HL-60 (cell line): ENCODE data around the gene IL4.
"Not testable (repeated sequence)": the region's sequence is repeated elsewhere in the genome, so short reads cannot be mapped to it uniquely, and the experiment has no call there.

Experiments
- DNase-seq, 2 experiments: peaks; one replicate each; pipeline ENCODE4 v3.0.0-alpha.2; 2010 to 2020; ENCODE audit warnings: low read depth in 1 of 2, low spot score in 1 of 2
- H3K27ac ChIP-seq: fragments of 250-450 bp; sonication (Bioruptor Pico); replicated peaks from 2 replicates; pipeline ENCODE4 v1.5.1; 2020; ENCODE audit warnings: mild to moderate bottlenecking, moderate library complexity
- H3K27me3 ChIP-seq: fragments of 250-450 bp; sonication (Bioruptor Pico); 2 replicates; pipeline ENCODE4 v1.5.1; 2021; ENCODE audit warnings: mild to moderate bottlenecking, moderate library complexity; ENCODE audit not compliant: insufficient read depth, poor library complexity, severe bottlenecking
- H3K4me3 ChIP-seq: replicated peaks from 2 replicates; pipeline ENCODE4 v1.5.1; 2011; ENCODE audit warnings: mild to moderate bottlenecking, control low read depth, low read length; ENCODE audit not compliant: insufficient read depth
- GABPA ChIP-seq: IDR thresholded peaks from 2 replicates; pipeline ENCODE4 v1.6.1; 2012; ENCODE audit warnings: low read depth
- POLR2AphosphoS5 ChIP-seq: IDR thresholded peaks from 2 replicates; pipeline ENCODE4 v1.6.1; 2012; ENCODE audit warnings: low read depth
- SPI1 ChIP-seq: IDR thresholded peaks from 2 replicates; pipeline ENCODE4 v1.6.1; 2012; ENCODE audit warnings: low read depth, mild to moderate bottlenecking, borderline replicate concordance
- TF ChIP-seq, protein P1 (sequence below): IDR thresholded peaks from 2 replicates; pipeline ENCODE4 v1.6.1; 2012; ENCODE audit warnings: low read depth; ENCODE audit not compliant: insufficient replicate concordance
- TF ChIP-seq, protein P2 (sequence below): IDR thresholded peaks from one replicate; pipeline ENCODE4 v1.5.1; 2011; ENCODE audit warnings: low read length, control low read depth, inconsistent platforms; ENCODE audit not compliant: insufficient read depth

Gene IL4

DNA sequence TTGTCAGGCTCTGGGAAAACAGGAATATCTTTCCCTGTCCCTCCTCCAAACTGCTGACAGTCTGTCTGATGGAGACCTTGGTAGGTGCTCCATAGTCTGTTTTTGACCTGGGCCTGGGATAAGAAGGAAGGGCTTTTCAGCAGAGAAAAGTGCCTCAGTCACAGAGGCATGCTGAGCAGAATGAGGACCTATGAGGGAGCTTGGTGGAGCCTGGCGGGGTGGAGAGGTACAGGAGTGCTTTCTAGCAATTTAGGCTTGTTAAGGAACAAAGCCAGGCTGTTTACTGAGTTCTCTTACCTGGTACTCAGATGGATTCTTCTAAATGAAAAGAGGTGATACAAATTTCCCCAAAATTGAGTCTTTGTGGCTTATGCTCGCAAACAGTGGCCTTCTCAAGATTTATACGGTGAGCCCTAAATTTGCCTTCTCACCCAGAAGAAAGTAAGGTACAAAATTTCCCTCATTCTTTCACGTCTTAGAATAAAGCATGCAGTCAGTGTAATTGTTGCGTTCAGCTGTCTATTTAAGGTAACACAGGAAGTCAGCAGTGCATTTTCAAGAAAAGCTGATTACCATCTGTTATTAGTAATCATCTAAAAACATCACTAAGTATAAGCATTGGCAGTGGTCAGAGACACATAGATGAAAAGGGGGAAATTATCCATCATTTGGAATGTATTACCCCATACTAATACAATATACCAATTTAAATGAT lies 44.4 kb upstream of the IL4 start:
- no peak overlapping the region for H3K4me3 ChIP-seq
- H3K27me3 ChIP-seq, result no peaks in the 10 kb centered on the region
- DNase-seq, result no peak
- TF ChIP-seq SPI1 (no peak), POLR2AphosphoS5 (no peak), GABPA (no peak)
- TF ChIP-seq, protein P1, sequence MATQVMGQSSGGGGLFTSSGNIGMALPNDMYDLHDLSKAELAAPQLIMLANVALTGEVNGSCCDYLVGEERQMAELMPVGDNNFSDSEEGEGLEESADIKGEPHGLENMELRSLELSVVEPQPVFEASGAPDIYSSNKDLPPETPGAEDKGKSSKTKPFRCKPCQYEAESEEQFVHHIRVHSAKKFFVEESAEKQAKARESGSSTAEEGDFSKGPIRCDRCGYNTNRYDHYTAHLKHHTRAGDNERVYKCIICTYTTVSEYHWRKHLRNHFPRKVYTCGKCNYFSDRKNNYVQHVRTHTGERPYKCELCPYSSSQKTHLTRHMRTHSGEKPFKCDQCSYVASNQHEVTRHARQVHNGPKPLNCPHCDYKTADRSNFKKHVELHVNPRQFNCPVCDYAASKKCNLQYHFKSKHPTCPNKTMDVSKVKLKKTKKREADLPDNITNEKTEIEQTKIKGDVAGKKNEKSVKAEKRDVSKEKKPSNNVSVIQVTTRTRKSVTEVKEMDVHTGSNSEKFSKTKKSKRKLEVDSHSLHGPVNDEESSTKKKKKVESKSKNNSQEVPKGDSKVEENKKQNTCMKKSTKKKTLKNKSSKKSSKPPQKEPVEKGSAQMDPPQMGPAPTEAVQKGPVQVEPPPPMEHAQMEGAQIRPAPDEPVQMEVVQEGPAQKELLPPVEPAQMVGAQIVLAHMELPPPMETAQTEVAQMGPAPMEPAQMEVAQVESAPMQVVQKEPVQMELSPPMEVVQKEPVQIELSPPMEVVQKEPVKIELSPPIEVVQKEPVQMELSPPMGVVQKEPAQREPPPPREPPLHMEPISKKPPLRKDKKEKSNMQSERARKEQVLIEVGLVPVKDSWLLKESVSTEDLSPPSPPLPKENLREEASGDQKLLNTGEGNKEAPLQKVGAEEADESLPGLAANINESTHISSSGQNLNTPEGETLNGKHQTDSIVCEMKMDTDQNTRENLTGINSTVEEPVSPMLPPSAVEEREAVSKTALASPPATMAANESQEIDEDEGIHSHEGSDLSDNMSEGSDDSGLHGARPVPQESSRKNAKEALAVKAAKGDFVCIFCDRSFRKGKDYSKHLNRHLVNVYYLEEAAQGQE, result no peak
- TF ChIP-seq, protein P2, sequence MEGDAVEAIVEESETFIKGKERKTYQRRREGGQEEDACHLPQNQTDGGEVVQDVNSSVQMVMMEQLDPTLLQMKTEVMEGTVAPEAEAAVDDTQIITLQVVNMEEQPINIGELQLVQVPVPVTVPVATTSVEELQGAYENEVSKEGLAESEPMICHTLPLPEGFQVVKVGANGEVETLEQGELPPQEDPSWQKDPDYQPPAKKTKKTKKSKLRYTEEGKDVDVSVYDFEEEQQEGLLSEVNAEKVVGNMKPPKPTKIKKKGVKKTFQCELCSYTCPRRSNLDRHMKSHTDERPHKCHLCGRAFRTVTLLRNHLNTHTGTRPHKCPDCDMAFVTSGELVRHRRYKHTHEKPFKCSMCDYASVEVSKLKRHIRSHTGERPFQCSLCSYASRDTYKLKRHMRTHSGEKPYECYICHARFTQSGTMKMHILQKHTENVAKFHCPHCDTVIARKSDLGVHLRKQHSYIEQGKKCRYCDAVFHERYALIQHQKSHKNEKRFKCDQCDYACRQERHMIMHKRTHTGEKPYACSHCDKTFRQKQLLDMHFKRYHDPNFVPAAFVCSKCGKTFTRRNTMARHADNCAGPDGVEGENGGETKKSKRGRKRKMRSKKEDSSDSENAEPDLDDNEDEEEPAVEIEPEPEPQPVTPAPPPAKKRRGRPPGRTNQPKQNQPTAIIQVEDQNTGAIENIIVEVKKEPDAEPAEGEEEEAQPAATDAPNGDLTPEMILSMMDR, result no peak
- H3K27ac ChIP-seq, result no peak overlapping the region

GRCh38 chr5:132633587-132633986 lies 40.2 kb upstream of the IL4 start:
- H3K27ac ChIP-seq, H3K4me3 ChIP-seq, H3K27me3 ChIP-seq: not testable (repeated sequence)

GRCh38 chr5:132635873-132636272 lies 37.9 kb upstream of the IL4 start:
- TF ChIP-seq, protein P2, result no peak
- no peak for TF ChIP-seq SPI1
- TF ChIP-seq GABPA, result no peak
- no peak for TF ChIP-seq POLR2AphosphoS5
- TF ChIP-seq, protein P1, result no peak
- Histone ChIP-seq H3K27me3 (no peaks in the 10 kb centered on the region), H3K27ac (no peak overlapping the region), H3K4me3 (no peak overlapping the region)
- no peak for DNase-seq

More at GRCh38 chr5:132633587-132633986, 40.2 kb upstream of the IL4 start:
- not testable (repeated sequence) for DNase-seq

GRCh38 chr5:132637241-132637640 lies 36.5 kb upstream of the IL4 start:
- no peaks in the 10 kb centered on the region for H3K27me3 ChIP-seq

More at GRCh38 chr5:132637241-132637640, 36.5 kb upstream of the IL4 start:
- Histone ChIP-seq H3K4me3 (no peak overlapping the region), H3K27ac (no peak overlapping the region)
- no peak for DNase-seq
- TF ChIP-seq, protein P1, result no peak
- TF ChIP-seq GABPA, result no peak
- no peak for TF ChIP-seq POLR2AphosphoS5
- TF ChIP-seq, protein P2, result no peak
- no peak for TF ChIP-seq SPI1
